GM12878 (cell line): ENCODE measurements around the gene TREH. TPM values are rescaled to one million over a fixed set of nuclear protein-coding genes. Genes with fewer than 3 reads are reported as not detected.

ENCODE experiments used
- ATAC-seq: fragments of 200-7000 bp; cut with Tn5 transposase; 3 replicates; pipeline ENCODE4 v1.9.1; 2020; ENCODE audit warnings: mild to moderate bottlenecking, moderate library complexity
- BruUV-seq: library from RNA; stranded (reverse); fragments of 400-500 nt; replicated peaks from 2 replicates; lab custom pipeline; 2021; lab: Mats Ljungman, UMichigan
- CTCF ChIA-PET: fragments of 300-600 bp; sonication (Branson Sonifier 250); formaldehyde crosslinking; extraction: SDS; loops from one replicate; lab custom pipeline; 2021; ENCODE audit warnings: inconsistent platforms; lab: Yijun Ruan, JAX
- POLR2A ChIA-PET: fragments of 350-600 bp; formaldehyde crosslinking; extraction: SDS; loops from one replicate; lab custom pipeline; 2021; ENCODE audit warnings: inconsistent platforms; lab: Charles Lee
- RAD21 ChIA-PET: fragments of 300-600 bp; sonication (Branson Sonifier 250); formaldehyde crosslinking; loops from one replicate; lab custom pipeline; 2023; ENCODE audit warnings: antibody characterized with exemption; ENCODE audit not compliant: unreplicated experiment; lab: Charles Lee
- SMC1A ChIA-PET: fragments of 300-600 bp; sonication (Branson Sonifier 250); formaldehyde crosslinking; loops from one replicate; lab custom pipeline; 2023; ENCODE audit not compliant: unreplicated experiment, uncharacterized antibody; lab: Charles Lee
- DNase-seq: peaks from one replicate; pipeline ENCODE4 v3.0.0-alpha.2; 2011; ENCODE audit warnings: low read depth, low spot score
- FAIRE-seq: peaks from 3 replicates; lab custom pipeline; 2011; peaks lifted over from hg19 to GRCh38; lab: Jason Lieb, UNC
- H2AFZ ChIP-seq: 2 replicates; pipeline ENCODE4 v1.6.0; 2011; ENCODE audit warnings: low read depth, low read length, control low read depth; ENCODE audit not compliant: control insufficient read depth
- H3K27ac ChIP-seq: 2 replicates; pipeline ENCODE4 v1.5.1; 2011; ENCODE audit warnings: control low read depth; ENCODE audit not compliant: control insufficient read depth, insufficient read depth
- H3K27me3 ChIP-seq, 2 experiments: replicated peaks in 1 of 2; 2 replicates each; pipeline versions ENCODE4 v1.6.0 to v1.6.1; 2011; ENCODE audit warnings: low read length in 1 of 2; ENCODE audit not compliant: control insufficient read depth in 2 of 2, insufficient read depth in 2 of 2
- H3K36me3 ChIP-seq, 2 experiments: 2 replicates each; pipeline ENCODE4 v1.5.1; 2011; ENCODE audit warnings: low read length in 1 of 2; ENCODE audit not compliant: control insufficient read depth in 2 of 2, insufficient read depth in 2 of 2
- H3K4me1 ChIP-seq: 2 replicates; pipeline ENCODE4 v1.6.1; 2011; ENCODE audit warnings: mild to moderate bottlenecking, low read length, moderate library complexity, mixed read lengths; ENCODE audit not compliant: control insufficient read depth, insufficient read depth
- H3K4me2 ChIP-seq: 2 replicates; pipeline ENCODE4 v1.6.0; 2011; ENCODE audit warnings: control low read depth; ENCODE audit not compliant: control insufficient read depth, insufficient read depth
- H3K4me3 ChIP-seq: fragments of 200-600 bp; sonication (generic); 2 replicates; pipeline ENCODE4 v1.5.1; 2016
- H3K79me2 ChIP-seq: 2 replicates; pipeline ENCODE4 v1.6.0; 2011; ENCODE audit warnings: low read length; ENCODE audit not compliant: control insufficient read depth, insufficient read depth
- H3K9ac ChIP-seq: 2 replicates; pipeline ENCODE4 v1.8.0; 2011; ENCODE audit warnings: low read length, control low read depth, mixed read lengths; ENCODE audit not compliant: control insufficient read depth, insufficient read depth
- H3K9me3 ChIP-seq: replicated peaks from 3 replicates; pipeline ENCODE4 v1.5.1; 2011; ENCODE audit warnings: mild to moderate bottlenecking, low read length; ENCODE audit not compliant: control insufficient read depth, insufficient read depth
- H4K20me1 ChIP-seq: 2 replicates; pipeline ENCODE4 v1.6.0; 2011; ENCODE audit not compliant: control insufficient read depth, insufficient read depth
- ATF7 ChIP-seq: fragments of 450-650 bp; IDR thresholded peaks from 2 replicates; pipeline ENCODE4 v1.6.1; 2016; ENCODE audit warnings: low read depth, mild to moderate bottlenecking
- BCL11A ChIP-seq: IDR thresholded peaks from 2 replicates; pipeline ENCODE4 v1.6.1; 2011; ENCODE audit warnings: low read depth, low read length
- CBX5 ChIP-seq: sonication (generic); IDR thresholded peaks from 2 replicates; pipeline ENCODE4 v1.6.1; 2016; ENCODE audit warnings: low read depth, moderate library complexity, mild to moderate bottlenecking, inconsistent platforms
- CHD1 ChIP-seq: IDR thresholded peaks from 2 replicates; pipeline ENCODE4 v1.6.1; 2012; ENCODE audit warnings: low read depth, low read length, improper control_type of control experiment
- CREM ChIP-seq: IDR thresholded peaks from 2 replicates; pipeline ENCODE4 v1.6.1; 2014; ENCODE audit warnings: antibody characterized with exemption, low read depth
- E4F1 ChIP-seq: fragments of 450-650 bp; IDR thresholded peaks from 2 replicates; pipeline ENCODE4 v1.6.1; 2018; ENCODE audit warnings: borderline replicate concordance, mild to moderate bottlenecking; ENCODE audit not compliant: partially characterized antibody
- ETV6 ChIP-seq, 2 experiments: fragments of 450-650 bp in 1 of 2; IDR thresholded peaks in 1 of 2; conservative IDR thresholded peaks in 1 of 2; 2 replicates each; pipeline ENCODE4 v1.6.1; 2014; ENCODE audit warnings: antibody characterized with exemption in 1 of 2, borderline replicate concordance in 1 of 2, low read depth in 1 of 2, mild to moderate bottlenecking in 1 of 2, moderate library complexity in 1 of 2
- FOXK2 ChIP-seq: fragments of 450-650 bp; IDR thresholded peaks from 2 replicates; pipeline ENCODE4 v1.6.1; 2017; ENCODE audit warnings: mild to moderate bottlenecking, moderate library complexity
- HDAC2 ChIP-seq: fragments of 200-600 bp; sonication (generic); IDR thresholded peaks from 2 replicates; pipeline ENCODE4 v1.6.1; 2017
- JUNB ChIP-seq: IDR thresholded peaks from 2 replicates; pipeline ENCODE4 v1.6.1; 2016; ENCODE audit warnings: antibody characterized with exemption, mild to moderate bottlenecking
- NFXL1 ChIP-seq: fragments of 450-650 bp; IDR thresholded peaks from 2 replicates; pipeline ENCODE4 v1.6.1; 2017; ENCODE audit warnings: antibody characterized with exemption, mild to moderate bottlenecking, borderline replicate concordance
- NR2F1 ChIP-seq: fragments of 450-650 bp; conservative IDR thresholded peaks from 2 replicates; pipeline ENCODE4 v1.6.1; 2017; ENCODE audit warnings: mild to moderate bottlenecking
- PBX3 ChIP-seq: IDR thresholded peaks from 2 replicates; pipeline ENCODE4 v1.6.1; 2011; ENCODE audit warnings: mild to moderate bottlenecking, low read depth, low read length, moderate library complexity; ENCODE audit not compliant: insufficient replicate concordance
- SREBF2 ChIP-seq: IDR thresholded peaks from 2 replicates; pipeline ENCODE4 v1.6.1; 2012; ENCODE audit warnings: mild to moderate bottlenecking, low read length
- TAF1 ChIP-seq: IDR thresholded peaks from 2 replicates; pipeline ENCODE4 v1.6.1; 2011; ENCODE audit warnings: mild to moderate bottlenecking, low read depth, low read length, borderline replicate concordance
- TBL1XR1 ChIP-seq: IDR thresholded peaks from 2 replicates; pipeline ENCODE4 v1.6.1; 2012; ENCODE audit warnings: low read depth, low read length, improper control_type of control experiment
- YBX1 ChIP-seq: fragments of 450-650 bp; IDR thresholded peaks from 2 replicates; pipeline ENCODE4 v1.6.1; 2016; ENCODE audit warnings: antibody characterized with exemption
- ZZZ3 ChIP-seq: IDR thresholded peaks from 2 replicates; pipeline ENCODE4 v1.6.1; 2011; ENCODE audit warnings: low read depth; ENCODE audit not compliant: control insufficient read depth, insufficient read length
- WGBS: methylation state at CpG from one replicate; pipeline ENCODE4 v1.1.6; 2016; ENCODE audit warnings: low lambda C conversion rate; ENCODE audit not compliant: insufficient replicate concordance, insufficient coverage; ENCODE audit errors: missing lambda C conversion rate; 5-methylcytosine and 5-hydroxymethylcytosine counted together
- in situ Hi-C: fragments of 300-500 bp; cut with MboI; formaldehyde crosslinking; loops from 9 replicates; pipeline ENCODE4 v1.14.3; 2018; ENCODE audit warnings: mixed read lengths
- intact Hi-C: fragments of 100-400 bp; cut with micrococcal nuclease; formaldehyde crosslinking; loops from one replicate; pipeline ENCODE4 v1.14.2; 2022; ENCODE audit not compliant: unreplicated experiment
- polyA plus RNA-seq, 11 experiments: library from polyadenylated mRNA; depleted of rRNA in 4 of 11; unstranded in 6 of 11; stranded (reverse) in 5 of 11; fragments of >200 nt; fragmentation: Nextera tagmentation in 4 of 11; fragmentation: Illumina TruSeq in 1 of 11; extraction: Ambion mirVana in 4 of 11; extraction: Trizol in 1 of 11; gene quantifications; 1 replicate in 1 of 11; 2 replicates in 10 of 11; pipeline versions ENCODE4 v1.2.1 to v1.2.3, GENCODE V29; 2011 to 2016; ENCODE audit warnings: inconsistent platforms in 2 of 11, missing spikeins in 2 of 11, low read depth in 1 of 11
- total RNA-seq, 4 experiments: library from RNA; depleted of rRNA in 3 of 4; stranded (reverse); fragments of >200 nt in 3 of 4; fragmentation: Illumina TruSeq in 1 of 4; extraction: Trizol in 1 of 4; gene quantifications; 2 replicates each; pipeline versions ENCODE4 v1.2.1 to v1.2.3, GENCODE V29; 2013 to 2021

TREH gene
- total and polyA plus RNA-seq, 10 of the 15 experiments (the other 5 are each of a cell fraction or from before 2014, with no cell fraction given): not detected

GRCh38 chr11:118614511-118614910 is 64.9 kb downstream of the TREH start:
- no peak overlapping the region for H3K27ac ChIP-seq
- H4K20me1 ChIP-seq: no peaks in the 10 kb centered on the region
- in situ Hi-C loops: no loop called here
- peaks cover 14 to 20% of the 10 kb centered on the region in 2 experiments; a peak in 3 of 4 replicates for H3K27me3 ChIP-seq
- no peak overlapping the region for H2AFZ ChIP-seq
- H3K4me2 ChIP-seq: no peak overlapping the region
- no peaks in the 10 kb centered on the region for H3K9me3 ChIP-seq
- H3K4me1 ChIP-seq: 0 out of 2 replicates have a peak, but pooled peaks cover 5% of the 10 kb centered on the region
- WGBS: 25% methylated on average over 7 of the region's 7 CpGs
- H3K4me3 ChIP-seq: no peak overlapping the region
- no peak for TF ChIP-seq NFXL1
- TF ChIP-seq BCL11A: no peak
- TF ChIP-seq E4F1: no peak
- TF ChIP-seq TAF1: no peak
- no peak for TF ChIP-seq JUNB
- TF ChIP-seq CREM: no peak
- TF ChIP-seq NR2F1: no peak
- no peak for TF ChIP-seq HDAC2
- TF ChIP-seq ATF7: no peak
- no peak for TF ChIP-seq TBL1XR1
- no peak for TF ChIP-seq ZZZ3
- no peak for TF ChIP-seq CBX5
- no peak for TF ChIP-seq YBX1
- TF ChIP-seq CHD1: no peak
- no peak for TF ChIP-seq PBX3
- TF ChIP-seq SREBF2: no peak
- TF ChIP-seq ETV6 (conservative IDR thresholded peaks at IDR 0.05 in 1 of 2, IDR thresholded peaks at IDR 0.05 in 1 of 2; ENCODE audit: borderline replicate concordance in 1 of 2, low read depth in 1 of 2): no peak
- no peak for TF ChIP-seq FOXK2
- ATAC-seq (no peak), FAIRE-seq (no peak), DNase-seq (no peak)
- ChIA-PET SMC1A (no interaction called here), CTCF (interaction anchor here (0.9 kb wide), 2 partner anchors 20 to 89 kb away, joined by 3 read pairs; no protein-coding TSS in a partner anchor), POLR2A (no interaction called here), RAD21 (no interaction called here)
- H3K36me3 ChIP-seq: no peaks in the 10 kb centered on the region
- H3K79me2 ChIP-seq: no peaks in the 10 kb centered on the region
- H3K9ac ChIP-seq: no peak overlapping the region
- BruUV-seq: no TSS peak
- intact Hi-C loops: no loop called here
